CD4-positive, alpha-beta T cell treated with Interleukin-10 for 1 hour (primary cell): Measurements from ENCODE around the gene HPCAL1.

Experiments
- DNase-seq: peaks from one replicate; pipeline ENCODE4 v3.0.0-alpha.2; 2020

HPCAL1 gene

DNA sequence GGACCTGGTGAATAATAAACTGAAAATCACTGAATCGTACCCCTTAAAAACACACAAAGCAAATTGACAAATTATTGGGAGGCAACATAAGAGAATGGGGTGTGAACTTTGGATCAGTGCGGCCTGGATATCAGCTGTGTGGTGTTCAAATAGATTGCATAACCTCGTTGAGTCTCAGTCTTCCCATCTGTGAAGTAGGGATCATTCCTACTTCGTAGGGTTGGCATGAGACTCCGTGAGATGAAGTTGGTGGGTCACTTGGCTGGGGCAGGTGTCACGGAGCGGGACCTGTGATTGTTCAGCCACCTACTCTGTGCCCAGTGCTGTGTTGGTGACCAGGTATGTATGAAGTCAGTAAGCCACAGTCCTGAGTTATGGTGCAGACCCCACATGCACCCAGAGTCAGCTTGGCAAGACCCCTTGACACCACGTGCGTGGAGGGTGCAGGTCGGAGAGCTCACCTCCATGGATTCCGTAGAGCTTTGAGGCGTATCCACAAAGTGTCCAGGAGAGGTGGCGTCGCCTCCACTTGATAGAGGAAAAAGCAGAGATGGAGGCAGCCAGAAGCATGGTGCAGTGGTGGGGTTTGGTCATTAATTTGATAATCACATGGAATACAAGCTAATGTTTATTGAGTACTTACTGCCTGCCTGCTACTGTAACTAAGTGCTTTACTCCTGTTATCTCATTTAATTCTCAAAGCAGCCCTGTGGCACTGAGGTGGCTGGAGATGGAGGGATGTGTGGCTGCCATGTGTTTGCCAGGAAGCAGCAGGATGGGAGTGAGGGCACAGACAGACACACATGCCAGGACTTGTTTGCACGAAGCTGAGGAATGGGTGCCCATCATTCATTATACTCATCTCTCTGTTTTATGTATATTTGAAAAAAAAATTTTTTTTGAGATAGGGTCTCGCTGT lies 35.8 kb downstream of the HPCAL1 start:
- no peak for DNase-seq

DNA sequence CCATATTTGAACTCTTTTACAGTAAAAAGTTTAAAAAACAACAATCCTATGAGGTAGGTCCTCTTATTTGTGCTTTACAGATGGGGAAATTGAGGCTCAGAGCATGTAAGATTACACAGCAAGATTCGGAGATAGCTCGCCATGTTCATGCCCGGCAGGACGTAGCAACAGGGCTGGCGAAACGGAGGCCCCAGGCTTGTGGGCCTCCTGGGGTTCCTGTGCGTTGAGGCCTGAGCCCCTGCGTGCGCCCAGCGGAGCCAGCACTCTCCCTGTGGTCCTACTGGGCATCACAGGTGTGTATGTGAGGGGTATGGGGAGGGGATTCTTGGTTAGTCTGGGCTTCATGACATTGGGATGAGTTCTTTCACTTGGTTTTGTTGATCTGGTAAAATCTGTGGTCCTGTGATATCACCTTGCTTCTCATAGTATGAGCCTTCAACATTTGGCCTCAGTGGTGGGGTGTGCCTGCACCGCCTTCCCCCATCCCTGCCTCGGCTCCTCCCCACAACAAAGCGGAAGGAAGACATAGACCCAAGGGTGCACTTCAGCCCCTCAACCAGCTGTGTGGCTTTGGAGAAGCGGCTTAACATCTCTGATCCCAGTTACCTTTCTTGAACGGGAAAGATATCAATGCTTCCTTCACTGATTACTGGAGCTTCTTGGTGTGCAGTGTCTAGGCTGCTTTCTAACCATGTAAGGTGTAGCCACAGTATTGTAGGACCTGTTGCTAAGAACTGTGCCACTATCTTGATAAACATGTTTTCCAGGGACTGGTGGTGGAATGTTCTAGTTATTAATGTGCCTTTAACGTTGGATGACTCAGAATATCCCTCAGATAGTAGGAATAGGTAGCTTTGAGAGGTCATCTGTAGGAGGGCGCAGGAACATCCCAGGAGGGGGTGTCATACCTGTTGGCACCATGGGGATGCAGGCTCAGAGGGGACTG lies 37.2 kb downstream of the HPCAL1 start:
- no peak for DNase-seq

DNA sequence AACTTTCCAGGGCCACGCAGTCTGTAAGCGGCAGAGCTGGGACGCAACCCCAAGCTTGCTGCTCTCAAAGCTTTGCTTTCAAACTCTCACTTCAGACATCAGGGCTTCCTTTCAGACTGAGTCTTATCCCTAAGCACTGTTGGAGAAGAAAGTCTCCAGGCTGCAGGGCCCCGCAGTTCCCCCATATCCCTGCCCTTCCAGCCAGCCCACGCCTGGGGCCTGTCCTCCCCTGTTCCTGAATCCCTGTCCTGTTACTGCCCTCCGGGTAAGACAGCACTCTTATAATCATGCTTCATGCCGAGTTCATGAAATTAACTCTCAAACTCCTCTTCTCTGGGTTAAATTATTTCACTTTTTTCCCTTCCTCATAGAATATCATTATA lies 37.9 kb downstream of the HPCAL1 start:
- no peak for DNase-seq

DNA sequence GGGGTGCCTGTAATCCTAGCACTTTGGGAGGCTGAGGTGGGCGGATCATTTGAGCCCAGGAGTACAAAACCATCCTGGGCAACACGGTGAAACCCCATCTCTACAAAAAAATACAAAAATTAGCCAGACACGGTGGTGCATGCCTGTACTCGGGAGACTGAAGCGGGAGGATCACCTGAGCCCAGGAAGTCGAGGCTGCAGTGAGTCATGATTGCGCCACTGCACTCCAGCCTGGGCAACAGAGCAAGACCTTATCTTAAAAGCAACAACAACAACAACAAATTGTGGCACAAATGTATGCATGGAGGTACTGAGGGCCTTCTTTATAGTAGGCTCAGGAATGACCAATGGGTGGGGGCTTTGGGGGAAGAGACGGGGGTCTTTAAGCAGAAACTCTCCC lies 38.5 kb downstream of the HPCAL1 start:
- DNase-seq: no peak

DNA sequence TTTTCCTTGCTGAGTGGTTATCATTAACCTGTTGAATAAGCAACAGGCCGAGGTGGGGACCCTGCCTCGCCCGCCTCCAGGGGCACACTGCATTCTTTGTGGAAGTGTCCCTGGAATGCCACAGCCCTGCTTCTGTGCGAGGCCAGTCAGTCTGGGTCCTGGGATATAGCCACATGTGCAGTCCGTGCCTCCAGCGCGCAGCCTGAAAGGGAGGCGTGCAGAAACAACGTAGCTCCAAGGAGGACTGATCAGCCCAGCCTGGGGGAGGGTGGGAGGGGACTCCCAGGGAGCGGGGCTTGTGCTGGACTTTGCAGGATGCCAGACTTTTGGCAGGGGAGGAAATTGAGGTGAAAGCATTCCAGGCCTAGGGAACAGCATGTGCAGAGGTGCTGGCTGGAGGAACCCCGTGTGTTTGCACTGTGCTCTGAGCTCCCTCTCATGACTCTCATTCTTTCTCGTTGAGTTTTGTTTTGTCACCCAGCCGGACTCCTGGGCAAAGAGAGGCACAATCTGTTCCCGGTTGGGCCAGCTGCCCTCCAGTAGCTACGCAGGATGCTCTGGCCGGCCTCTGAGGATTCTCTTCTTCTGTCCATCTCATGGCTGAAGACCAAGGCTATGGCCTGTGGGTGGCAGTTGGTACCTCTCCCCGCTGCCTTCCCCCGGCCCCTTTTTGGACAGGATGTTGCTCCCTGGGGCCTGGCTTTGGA lies 39.7 kb downstream of the HPCAL1 start:
- no peak for DNase-seq

DNA sequence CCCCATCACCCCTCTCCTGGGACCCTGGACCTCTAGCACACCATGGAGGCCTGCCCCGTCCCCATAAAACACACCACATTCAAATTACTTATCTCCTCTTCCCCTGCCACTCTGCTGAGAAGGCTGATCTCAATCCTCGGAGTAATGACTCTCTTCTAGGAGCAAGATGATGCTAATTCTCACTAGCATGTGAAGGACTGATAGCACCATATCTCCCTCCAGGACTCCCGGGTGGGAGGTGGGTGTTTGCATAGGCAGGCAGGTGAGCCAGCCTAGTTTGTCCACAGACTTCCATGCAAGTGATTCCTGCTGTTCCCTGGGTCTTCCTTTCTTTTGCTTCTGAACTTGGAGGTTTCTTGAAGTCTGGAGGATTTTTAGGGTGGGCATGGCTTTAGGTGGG lies 40.5 kb downstream of the HPCAL1 start:
- DNase-seq: no peak

DNA sequence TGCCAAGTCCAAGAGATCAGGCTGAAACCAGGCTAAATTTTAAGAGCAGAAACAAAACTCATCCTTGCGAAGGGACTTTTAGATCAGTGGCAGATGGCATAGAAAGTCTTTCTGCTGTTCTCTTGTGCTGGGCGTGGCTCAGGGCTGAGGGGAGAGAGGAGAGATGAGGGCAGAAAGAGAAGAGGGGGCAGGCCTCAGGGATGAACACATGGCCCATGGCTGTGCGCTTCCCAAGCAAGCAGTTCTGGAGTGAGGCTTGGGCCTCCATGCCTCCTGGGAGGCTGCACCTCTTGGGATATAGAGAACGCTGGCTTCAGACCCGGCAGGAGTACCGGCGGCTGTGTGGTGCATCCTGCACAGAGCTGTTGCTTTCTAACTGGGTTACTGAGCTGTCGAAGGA lies 41.0 kb downstream of the HPCAL1 start:
- DNase-seq: no peak

DNA sequence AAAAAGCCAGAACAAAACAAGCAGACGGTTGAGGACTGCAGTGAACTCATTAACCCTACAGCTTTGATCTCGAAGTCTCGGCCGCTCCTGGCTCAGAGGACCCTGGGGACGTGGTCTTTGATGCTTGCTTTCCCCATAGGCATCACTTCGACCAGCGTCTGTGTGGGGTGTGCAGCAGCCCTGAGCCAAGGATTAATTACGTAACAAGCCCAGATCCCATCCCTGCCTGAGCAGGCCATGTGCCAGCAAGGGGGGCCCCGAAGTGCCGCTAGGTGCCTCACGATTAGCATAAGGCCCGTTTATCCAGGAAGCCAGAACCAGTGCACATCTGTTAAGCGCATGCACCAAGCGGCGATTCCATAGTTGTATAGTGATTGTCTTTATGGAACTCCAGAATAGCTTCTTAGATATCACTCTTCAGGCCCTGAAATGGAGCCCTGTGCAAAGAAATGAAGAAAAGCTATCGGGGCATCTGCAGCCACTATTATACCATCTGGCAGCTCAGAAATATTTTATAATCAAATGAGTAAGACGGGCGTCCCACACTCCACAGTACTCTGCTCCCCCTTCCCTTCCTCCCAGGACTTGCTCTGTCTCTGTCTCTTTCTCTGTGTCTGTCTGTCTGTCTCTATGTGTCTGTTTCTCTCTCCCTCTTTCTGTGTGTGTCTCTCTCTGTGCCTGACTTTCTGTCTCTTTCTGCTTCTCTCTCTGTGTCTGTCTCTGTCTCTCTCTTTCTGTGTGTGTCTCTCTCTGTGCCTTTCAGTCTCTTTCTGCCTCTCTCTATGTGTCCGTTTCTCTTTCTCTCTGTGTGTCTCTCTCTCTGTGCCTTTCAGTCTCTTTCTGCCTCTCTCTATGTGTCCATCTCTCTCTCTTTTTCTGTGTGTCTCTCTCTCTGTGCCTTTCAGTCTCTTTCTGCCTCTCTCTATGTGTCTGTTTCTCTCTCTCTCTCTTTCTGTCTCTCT lies 41.7 kb downstream of the HPCAL1 start:
- DNase-seq: no peak

DNA sequence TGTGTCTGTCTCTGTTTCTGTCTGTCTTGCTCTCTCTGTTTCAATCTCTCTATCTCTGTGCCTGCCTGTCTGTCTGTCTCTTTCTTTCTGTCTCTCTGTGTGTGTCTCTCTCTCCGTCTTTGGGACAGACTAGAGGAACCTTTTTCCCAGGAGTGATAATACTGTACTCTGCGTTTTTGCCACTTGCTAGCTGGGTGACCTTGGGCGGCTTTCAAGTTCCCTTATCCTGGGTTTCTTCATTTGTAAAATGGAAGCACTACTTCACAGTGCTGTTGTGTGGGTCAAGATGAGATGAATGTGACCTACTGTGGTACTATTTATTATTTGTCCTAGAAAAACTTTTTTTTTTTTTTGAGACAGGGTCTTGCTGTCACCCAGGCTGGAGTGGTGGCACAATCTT lies 42.4 kb downstream of the HPCAL1 start:
- DNase-seq: no peak

DNA sequence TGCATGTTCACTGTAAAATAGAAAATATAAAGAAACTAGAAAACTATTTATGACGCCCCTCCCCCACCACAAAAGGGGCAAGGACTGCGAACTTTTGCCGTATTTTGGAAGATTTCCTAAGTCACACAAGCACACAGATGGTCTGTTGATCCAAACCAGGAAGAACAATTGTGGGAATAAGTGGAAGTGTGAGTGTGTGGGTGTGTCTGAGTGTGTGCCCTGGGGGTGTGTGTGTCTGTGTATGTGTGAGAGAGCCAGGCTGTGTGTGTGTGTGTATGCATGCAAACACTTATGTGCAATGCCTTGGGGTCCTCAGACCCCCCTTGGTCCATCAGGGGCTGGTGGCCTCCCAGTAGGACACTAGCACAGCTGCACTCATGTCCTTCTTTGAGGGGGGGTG lies 43.1 kb downstream of the HPCAL1 start:
- no peak for DNase-seq

DNA sequence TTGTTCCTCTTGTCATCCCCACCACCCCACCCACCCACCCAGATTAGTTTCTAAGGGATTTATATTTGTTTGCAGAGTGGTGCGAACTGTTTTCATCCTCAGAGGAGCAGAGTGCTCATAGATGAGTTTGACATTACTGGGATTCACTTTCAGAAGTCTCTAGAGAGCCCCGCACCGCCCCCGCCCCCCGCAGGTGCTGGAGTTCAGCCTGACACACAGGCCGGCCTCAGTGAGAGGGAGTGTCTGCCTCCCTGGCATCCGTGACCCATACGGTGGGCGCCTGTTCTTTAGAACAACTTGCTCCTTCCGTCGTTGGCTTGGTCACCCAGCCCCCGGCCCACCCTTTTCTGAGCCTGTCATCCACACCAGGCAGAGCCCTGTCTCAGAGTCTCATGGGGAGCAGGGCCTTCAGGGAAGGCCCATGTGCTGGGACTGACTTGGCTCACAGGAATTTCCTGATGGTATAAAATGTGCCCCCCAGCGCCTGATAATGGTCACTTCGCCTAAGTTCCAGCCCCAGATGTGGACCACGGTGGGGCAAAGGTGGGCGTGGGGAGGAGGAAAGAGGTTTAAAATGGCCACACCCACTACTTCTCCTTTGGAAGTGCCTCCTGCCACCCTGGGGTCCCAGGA lies 44.3 kb downstream of the HPCAL1 start:
- no peak for DNase-seq

DNA sequence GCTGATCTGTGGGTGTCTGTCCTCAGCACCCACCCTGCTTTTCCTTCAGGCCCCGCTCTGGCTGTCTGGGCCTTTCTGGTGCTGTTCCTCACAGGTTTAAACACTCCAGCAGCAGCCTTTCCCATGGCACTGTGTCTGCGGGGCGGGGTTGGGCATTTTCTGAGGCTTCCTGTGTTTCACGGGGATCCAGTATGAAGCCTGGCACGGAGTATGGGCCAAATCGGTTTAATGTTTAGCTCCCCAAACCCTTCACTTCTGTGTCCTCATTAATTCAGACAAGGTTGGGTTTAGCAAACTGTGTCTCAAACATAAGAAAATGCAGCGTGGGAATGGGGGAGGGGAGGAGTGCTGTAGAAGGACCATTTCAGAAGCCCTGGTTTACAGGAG lies 44.9 kb downstream of the HPCAL1 start:
- DNase-seq: no peak

DNA sequence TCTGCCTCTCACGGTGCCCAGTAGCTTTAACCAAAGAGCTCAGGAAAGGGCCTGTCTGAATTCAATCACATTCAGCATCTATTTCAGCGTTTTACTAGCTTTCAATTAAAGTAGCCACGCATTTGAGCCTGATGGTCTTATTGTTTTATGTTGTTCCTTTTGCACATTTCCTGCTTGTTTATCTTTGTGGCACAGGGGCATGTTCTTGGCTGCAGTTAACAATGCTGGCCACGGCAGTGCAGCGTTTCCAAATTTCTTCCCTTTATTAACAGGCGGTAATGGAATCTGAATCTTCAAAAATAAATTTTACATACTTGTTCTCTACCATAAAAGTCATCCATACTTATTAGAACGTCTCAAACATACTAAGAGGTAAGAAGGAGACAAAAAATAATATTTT lies 46.2 kb downstream of the HPCAL1 start:
- no peak for DNase-seq

DNA sequence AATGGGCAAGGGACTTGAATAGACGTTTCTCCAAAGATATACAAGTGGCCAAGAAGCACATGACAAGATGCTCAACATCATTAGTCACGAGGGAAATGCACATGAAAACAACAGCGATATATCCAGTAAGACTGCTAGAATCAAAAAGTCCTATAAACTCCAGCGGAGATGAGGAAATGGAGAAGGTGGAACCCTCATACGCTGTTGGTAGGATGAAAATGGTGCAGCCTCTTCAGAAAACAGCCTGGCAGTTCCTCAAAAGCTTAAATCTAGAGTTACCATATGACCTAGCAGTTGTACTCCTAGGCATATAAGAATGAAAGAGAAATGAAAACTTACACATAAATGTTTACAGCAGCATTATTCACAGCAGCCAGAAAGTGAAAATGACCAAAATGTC lies 48.1 kb downstream of the HPCAL1 start:
- no peak for DNase-seq

DNA sequence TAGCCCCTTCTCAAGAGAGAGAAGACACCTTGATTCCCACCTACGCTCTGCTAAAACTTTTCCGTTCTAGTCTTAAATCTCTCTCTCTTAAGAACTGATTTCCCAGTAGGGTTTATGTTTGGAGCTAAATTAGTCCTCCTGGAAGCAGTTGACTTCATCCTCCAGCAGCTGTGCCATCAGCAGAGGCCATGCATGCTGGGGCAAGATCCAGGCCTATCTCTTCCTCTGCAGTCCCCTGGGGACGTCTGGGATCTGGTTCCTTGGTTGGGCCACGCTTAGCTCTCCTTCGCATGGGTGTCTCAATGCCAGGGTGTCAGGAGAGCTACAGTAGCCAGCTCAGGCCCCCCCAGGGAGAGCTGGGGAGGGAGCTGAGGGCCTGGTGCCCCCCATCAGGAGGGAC lies 49.7 kb downstream of the HPCAL1 start:
- no peak for DNase-seq

DNA sequence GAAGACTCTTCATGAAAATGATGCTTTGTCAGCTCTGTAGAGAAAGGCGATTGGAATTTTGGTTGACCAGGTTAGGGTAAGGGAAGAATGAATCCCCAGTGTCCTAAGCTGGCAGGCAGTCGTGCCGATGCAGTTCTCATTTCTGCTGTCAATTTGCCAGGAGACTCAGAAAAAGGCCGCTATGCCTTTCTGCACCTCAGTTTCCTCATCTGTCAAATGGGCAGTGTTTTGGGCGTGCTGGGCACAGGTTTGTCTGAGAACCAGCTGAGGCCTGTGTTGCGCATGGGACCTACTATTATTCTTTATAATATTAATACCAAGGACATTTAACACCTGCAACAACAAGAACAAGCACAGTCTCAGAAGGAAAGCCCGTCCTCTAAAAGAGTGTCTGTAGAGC lies 50.3 kb downstream of the HPCAL1 start:
- DNase-seq: no peak

DNA sequence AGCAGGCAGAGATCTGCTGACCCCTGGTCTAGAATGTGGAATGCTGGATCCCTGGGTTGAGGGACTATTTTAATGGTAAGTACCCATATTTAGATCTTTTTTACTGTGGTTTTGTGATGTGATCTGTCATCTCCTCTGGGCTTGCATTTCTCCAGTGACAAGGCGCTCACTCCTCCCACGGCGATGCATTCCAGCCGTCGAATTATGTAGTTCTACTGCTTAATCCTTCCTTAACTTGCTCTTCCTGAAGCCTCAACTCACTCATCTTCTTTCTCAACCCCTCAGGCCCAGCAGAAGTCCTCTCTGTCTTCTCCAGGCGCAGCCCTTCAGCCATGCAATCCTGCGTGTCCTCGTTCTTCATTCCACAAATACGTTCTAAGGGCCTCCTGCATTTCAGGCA lies 51.2 kb downstream of the HPCAL1 start:
- no peak for DNase-seq

DNA sequence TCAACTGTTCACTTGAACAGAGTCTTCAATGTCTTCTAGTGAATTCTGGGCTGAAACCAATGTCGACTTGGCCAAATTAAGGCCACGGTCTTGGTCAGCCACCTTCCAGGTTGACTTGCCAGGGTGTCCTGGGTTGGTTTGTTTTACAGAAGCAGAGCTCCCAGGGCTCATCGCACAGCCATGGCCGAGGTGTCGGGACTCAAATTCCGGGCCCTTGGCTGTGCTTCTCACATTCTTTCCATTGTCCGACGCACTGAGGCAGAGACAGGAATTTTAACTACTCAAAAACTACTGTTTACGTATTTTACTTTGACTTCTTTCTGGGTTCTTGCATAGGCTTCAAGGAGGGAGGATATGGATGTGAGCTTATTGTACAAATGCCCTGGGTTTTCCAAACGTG lies 51.7 kb downstream of the HPCAL1 start:
- no peak for DNase-seq

DNA sequence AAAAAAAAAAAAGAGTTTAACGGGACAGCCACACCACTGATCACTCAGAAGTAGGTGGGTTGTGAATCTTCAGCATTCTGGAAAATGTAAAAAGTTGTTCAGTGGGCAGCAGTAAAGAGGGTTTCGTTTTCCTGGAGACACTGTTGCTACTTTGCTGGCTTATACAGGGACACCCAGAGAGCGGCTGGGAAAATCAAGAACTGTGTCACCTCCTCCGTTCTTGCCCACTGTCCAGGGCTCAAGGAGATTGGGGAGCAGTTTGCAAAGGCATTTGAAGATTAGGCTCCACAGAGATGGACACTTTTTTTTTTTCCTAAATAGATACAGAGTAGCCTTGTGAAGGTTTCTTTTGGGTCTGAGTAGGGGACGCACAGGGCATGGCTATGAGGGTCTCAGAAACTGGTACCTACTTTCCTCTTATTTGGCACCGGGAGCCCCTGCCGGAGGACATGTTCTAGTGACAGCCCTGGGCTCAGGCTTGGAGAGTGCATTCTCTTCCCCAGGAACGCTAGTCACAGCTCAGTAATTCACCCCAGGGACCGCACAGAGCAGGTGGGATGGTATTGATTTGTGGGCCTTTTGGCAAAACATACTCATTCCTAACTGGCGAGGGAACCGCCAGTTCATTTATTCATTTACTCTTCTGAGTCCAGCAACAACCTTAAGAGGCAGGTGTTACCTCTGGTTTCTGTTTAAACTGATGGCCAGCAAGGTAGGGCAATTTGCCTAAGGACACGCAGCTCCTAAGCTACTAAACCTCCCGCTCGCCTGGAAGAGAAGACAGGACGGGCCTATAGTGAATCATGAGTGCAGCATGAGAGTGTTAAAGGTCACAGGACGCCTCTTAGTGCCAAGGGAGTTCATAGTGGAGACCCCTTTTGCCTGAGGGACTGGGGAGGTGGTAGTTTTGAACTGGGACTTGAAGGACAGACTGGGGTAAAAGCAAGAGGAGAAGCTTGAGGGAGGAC lies 53.1 kb downstream of the HPCAL1 start:
- no peak for DNase-seq

DNA sequence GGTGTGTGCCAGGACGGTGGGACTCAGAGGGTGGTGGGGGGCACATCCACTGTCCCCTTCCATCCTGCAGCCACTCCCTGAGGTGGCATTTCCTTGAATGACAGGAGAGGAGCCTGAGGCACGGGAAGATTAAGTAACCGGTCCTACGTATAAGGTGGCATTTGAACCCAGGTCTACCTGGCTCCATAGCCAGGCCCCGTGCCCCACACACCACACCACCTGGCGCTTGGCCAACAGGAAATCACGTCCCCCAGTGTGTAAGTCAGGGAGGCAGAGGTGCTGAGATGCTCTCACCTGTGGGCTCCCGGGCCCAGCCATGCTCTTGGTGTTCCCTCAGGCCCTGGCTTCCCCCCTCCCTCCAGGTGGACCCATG lies 53.7 kb downstream of the HPCAL1 start:
- no peak for DNase-seq
